Kidney epithelial cell (primary cell): ENCODE results near the gene TOX2. TPM values are rescaled to one million over a fixed set of nuclear protein-coding genes. Genes with fewer than 3 reads are reported as not detected.

ENCODE experiments used
- DNase-seq: peaks from one replicate; pipeline ENCODE4 v3.0.0-alpha.2; 2010; ENCODE audit warnings: low read depth
- H3K27me3 ChIP-seq: 2 replicates; pipeline ENCODE4 v1.6.0; 2011; ENCODE audit warnings: low read length; ENCODE audit not compliant: control insufficient read depth, insufficient read depth
- H3K36me3 ChIP-seq: 2 replicates; pipeline ENCODE4 v1.5.1; 2011; ENCODE audit warnings: low read length; ENCODE audit not compliant: control insufficient read depth, insufficient read depth
- H3K4me3 ChIP-seq: 2 replicates; pipeline ENCODE4 v1.5.1; 2011; ENCODE audit warnings: low read depth, mild to moderate bottlenecking, control low read depth, low read length
- CTCF ChIP-seq: IDR thresholded peaks from 2 replicates; pipeline ENCODE4 v1.5.1; 2011; ENCODE audit warnings: mild to moderate bottlenecking, moderate library complexity, low read length, control low read depth, inconsistent platforms; ENCODE audit not compliant: insufficient read depth, poor library complexity, severe bottlenecking
- total RNA-seq: library from RNA; depleted of rRNA; stranded (reverse); fragments of >200 nt; gene quantifications from 2 replicates; pipeline ENCODE4 v1.2.3, GENCODE V29; 2015

The TOX2 gene
- total RNA-seq, 1 donor from 2014 or later = 7.3 TPM

DNA sequence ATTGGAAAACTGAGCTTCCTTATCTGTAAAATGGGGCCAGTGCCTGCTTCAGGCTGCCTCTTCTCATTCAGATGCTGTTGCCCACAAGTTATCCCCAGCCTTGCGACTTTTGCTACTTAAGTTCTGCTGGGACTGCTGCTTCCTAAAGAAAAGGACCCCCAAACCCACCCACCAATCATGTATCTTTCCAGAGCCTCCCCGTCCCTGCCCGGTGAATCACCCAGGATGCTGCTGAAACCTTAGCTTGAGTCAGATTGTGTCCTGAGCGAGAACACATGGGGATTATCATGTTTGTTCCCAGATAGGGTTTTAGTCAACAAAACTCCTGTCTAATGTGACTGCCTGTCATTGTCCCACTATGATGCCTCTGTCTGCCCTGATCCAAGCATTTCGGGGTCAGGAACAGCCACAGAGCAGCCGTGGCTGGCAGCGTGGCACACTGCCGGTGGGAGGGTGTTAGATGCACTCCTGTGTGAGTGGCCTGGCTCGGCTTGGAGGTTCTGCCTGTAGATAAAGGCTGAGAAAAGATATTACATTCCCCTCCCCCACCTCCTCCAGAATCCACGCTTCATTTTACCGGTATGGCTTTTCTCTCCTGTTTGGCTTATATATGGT is 79.9 kb downstream of the TOX2 start:
- no peak for TF ChIP-seq CTCF
- no peak for DNase-seq

DNA sequence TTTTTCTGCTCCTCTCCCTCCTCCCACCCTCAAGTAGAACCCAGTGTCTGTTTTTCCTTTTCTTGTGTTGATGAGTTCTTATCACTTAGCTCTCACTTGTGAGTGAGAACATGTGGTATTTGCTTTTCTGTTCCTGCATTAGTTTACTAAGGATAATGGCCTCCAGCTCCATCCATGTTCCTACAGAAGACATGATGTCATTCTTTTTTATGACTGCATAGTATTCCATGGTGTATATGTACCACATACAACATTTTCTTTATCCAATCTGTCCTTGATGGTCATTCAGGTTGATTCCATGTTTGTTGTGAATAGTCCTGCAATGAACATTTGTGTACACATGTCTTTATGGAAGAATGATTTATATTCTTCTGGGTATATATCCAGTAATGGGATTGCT is 81.0 kb downstream of the TOX2 start:
- DNase-seq = no peak
- TF ChIP-seq CTCF = no peak
- no peaks in the 10 kb centered on the region for H3K27me3 ChIP-seq
- H3K4me3 ChIP-seq = no peak overlapping the region
- no peaks in the 10 kb centered on the region for H3K36me3 ChIP-seq

More for the DNA sequence above, 79.9 kb downstream of the TOX2 start:
- H3K27me3 ChIP-seq = no peaks in the 10 kb centered on the region
- no peaks in the 10 kb centered on the region for H3K36me3 ChIP-seq
- H3K4me3 ChIP-seq = no peak overlapping the region

- Histone ChIP-seq H3K4me3 (no peak overlapping the region), H3K27me3 (no peaks in the 10 kb centered on the region), H3K36me3 (no peaks in the 10 kb centered on the region)
- no peak for TF ChIP-seq CTCF
- DNase-seq = no peak
Observed at GRCh38 chr20:43996240-43996930, 81.7 kb downstream of the TOX2 start.

GRCh38 chr20:43999848-44000247 is 85.2 kb downstream of the TOX2 start:
- Histone ChIP-seq H3K36me3 (no peaks in the 10 kb centered on the region), H3K4me3 (no peak overlapping the region), H3K27me3 (no peaks in the 10 kb centered on the region)
- DNase-seq = no peak
- TF ChIP-seq CTCF = no peak

DNA sequence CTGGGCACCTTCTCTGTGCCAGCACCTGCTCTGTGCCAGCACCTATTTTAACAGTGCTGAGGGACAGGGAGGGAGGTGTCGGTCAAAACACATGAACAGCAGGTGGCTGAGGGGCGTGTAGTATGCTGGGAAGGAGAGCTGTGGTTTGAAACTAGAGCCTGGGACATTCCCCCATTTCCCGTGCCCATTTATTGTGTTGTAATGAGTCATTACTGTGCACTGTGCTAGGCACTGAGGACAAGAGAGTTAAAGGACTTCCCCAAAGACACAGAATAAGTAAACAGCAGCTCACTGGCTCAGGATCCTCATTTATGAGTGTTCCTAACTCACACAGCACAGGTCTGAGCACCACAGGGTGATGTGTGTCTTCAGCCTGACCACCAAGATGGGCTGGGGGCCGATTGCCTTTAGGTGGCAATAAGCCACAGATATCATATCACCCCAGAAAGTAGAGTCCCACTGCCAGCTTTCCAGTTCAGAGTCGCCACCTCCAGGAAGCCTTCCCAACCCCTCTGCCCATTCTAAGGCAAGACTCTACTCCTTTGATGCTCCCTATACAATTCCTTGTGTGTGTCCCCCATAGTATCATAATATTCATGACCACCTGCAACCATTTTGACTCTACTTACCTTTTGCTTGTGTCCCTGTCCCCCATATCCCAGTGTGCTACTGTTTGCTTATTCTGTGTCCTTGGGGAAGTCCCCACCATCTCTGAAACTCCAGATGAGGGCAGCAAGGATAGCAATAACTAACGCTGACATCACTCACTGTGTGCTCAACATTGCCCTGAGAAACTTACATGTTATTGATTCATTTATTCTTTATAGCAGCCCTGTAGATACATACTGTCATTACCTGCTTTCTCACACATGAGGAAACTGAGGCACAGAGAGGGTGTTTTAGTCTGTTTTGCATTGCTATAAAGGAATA is 87.3 kb downstream of the TOX2 start:
- no peak for DNase-seq
- H3K4me3 ChIP-seq = no peak overlapping the region

More for the DNA sequence above, 87.3 kb downstream of the TOX2 start:
- Histone ChIP-seq H3K36me3 (no peaks in the 10 kb centered on the region), H3K27me3 (no peaks in the 10 kb centered on the region)
- no peak for TF ChIP-seq CTCF
